ENCODE data around the gene PSMC3.

Gene PSMC3

GRCh38 chr11:47442514-47442913, 16.3 kb upstream of the PSMC3 start:
- no peak for FAIRE-seq

GRCh38 chr11:47441421-47441820, 15.2 kb upstream of the PSMC3 start:
- FAIRE-seq = no peak

DNA sequence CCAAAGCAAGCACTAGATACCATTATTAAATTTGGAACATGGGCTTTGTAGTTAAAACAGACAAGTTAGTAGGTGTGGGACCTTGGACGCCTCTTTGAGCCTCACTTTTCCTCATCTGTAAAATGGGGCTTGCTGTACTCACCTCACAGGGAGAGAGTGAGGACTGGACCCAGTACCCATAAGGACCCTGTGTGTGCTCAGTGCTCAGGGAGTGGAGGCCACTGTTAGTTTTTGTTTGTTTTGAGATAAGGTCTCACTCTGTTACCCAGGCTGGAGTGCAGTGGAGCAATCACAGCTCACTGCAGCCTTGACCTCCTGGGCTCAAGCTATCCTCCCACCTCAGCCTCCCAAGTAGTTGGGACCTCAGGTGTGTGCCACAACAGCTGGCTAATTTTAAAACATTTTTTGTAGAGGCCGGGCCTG, 13.8 kb upstream of the PSMC3 start:
- no peak for FAIRE-seq

GRCh38 chr11:47438721-47439120, 12.5 kb upstream of the PSMC3 start:
- no peak for FAIRE-seq

- no peak for FAIRE-seq
Observed at GRCh38 chr11:47437746-47438418, 11.6 kb upstream of the PSMC3 start.

- no peak for FAIRE-seq
Observed at GRCh38 chr11:47437218-47437745, 11.0 kb upstream of the PSMC3 start.

DNA sequence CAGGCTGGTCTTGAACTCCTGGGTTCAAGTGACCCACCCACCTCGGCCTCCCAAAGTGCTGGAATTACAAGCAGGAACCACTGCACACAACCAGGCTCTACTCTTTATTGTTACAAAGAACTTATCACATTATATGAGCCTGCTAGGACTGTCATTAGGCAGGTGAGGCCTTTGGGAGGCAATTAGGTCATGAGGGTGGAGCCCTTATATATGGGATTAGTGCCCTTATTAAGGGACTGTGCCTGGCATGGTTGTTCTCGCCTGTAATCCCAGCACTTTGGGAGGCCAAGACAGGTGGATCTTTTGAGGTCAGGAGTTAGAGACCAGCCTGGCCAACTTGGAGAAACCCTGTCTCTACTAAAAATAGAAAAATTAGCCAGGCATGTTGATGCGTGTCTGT, 10.5 kb upstream of the PSMC3 start:
- no peak for FAIRE-seq

- FAIRE-seq = no peak
Observed at GRCh38 chr11:47435687-47436086, 9.4 kb upstream of the PSMC3 start.

DNA sequence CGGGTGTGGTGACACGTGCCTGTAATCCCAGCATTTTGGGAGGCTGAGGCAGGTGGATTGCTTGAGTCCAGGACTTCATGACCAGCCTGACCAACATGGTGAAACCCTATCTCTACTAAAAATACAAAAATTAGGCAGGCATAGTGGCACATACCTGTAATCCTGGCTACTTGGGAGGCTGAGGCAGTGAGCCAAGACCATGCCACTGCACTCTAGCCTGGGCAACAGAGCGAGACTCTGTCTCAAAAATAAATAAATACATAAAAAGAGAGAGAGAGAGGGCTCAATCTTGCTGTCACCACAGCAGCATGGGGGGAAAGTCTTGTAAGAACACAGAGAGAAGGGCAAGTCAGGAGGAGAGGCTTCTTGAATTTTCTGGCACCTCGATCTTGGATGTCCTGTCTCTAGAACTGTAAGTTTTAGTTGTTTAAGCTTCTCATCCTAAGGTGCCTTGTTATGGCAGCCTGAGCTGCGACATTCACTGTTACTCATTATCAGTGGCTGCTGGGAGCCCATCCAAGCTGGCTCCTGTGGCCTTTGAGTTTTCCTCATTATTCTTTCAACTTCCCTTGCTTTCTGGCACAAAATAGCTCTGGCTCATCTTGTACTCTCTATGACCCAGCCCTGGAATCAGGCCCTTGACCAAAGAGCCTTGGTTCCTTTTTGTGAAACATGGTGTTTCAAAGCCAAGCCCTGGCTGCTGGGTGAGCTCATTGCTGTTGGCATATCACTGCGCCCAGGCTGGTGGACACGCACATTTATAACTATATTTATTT, 8.0 kb upstream of the PSMC3 start:
- no peak for FAIRE-seq

DNA sequence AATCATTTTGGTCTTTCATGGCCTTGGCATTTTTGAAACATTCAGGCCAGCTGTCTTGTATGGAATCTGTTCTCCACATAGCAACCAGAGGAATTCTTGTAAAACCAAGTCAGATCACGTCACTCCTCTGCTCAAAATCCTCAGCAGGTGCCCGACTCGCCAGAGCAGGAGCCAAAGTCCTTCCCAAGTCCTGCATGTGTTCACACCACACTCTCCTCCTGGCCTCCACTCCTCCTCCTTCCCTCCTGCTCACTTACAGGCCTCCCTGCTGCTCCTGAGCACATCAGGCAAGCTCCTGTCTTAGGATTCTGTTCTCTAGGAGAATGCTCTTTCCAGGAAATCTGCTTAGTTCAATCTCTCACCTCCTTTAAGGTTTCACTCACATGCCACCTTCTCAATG, 6.9 kb upstream of the PSMC3 start:
- FAIRE-seq = no peak

GRCh38 chr11:47431356-47432083, 5.3 kb upstream of the PSMC3 start:
- no peak for FAIRE-seq

DNA sequence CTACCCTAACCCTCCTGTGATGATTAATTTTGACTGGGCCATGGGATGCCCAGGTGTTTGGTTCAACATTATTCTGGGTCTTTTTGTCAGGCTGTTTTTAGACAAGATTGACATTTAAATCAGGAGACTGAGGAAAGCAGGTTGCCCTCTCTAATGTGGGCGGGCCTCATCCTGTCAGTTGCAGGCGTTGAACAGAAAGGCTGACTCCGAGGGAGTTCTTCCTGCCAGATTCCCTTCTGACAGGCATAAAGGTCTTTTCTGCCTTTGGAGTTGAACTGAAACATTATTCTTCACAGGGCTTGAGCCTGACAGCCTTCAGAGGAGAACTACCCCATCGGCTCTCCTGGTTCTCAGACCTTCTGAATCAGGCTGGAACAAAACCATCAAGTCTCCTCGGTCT, 4.3 kb upstream of the PSMC3 start:
- no peak for FAIRE-seq

DNA sequence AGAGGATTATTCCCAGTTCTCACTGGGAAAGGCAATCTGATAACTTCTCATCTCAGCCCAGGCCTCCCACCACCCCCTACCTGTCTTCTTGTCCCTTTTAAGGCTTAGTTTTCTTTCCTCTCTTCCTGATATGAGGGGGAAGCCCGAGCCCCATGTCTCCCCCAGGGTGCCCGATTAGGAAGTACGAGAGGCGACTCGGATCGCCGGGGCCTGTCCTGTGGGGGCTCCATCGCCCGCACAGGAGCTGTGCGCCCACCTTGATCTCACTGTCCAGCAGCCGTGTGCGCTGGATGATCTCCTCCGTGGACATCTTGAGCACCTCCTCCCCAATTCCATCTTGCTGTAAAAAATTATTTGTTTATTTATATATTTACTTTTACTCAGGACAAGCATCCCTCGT, 628 bp downstream of the PSMC3 start:
- no peak for FAIRE-seq

DNA sequence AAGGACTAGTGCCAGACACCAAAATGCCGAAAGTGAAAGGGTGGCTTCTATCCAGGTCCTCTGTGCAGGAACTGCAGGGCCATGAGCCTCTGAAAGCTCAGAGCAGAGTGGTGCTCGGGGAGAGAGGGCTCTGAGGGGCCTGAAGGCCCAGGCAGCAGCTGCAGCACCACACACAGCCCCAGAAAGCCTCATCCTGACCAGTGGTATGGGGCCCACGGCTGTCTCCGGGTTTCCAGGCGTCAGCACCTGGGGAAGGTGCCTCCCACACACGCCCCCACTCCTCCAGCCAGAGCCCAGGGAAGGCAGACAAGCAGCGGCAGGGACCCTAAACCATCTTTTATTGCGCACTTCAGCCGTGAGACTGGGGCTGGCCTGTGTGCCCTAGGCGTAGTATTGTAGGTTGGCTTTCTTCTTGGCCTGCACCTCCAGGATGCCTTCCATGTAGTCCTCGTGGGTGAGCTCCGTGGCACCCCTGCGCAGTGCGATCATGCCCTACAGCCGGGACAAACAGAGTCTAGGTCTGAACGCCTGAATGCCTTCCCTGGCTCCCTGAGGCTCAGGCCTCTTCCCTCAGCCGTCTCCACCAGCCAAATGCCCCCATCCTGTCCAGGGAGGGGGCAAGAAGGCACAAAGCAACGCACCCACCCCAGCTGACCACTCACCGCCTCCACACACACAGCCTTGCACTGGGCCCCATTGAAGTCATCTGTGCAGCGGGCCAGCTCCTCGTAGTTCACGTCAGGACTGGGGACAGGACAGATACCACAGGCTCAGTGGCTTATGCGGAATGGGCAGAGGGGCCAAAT, 7.6 kb downstream of the PSMC3 start:
- FAIRE-seq = no peak

DNA sequence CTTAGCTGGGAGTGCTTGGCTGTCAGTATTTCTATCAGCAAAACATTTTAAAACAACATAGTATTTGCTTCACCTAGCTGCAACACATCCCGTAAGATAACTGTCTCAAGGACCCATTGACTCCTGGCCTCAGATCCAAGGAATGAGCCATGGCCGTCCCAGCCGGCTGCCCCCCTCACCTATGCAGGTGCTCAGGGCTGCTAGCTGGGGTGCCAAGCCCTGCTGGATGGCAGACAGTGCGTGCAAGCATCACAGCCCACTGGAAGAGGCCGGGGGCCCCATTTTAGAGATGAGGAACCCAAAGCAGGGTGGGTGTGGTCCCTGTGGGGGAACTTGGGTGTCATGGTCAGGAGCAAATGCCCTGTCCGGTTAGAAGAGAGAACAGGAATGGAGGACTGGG, 8.5 kb downstream of the PSMC3 start:
- FAIRE-seq = no peak

DNA sequence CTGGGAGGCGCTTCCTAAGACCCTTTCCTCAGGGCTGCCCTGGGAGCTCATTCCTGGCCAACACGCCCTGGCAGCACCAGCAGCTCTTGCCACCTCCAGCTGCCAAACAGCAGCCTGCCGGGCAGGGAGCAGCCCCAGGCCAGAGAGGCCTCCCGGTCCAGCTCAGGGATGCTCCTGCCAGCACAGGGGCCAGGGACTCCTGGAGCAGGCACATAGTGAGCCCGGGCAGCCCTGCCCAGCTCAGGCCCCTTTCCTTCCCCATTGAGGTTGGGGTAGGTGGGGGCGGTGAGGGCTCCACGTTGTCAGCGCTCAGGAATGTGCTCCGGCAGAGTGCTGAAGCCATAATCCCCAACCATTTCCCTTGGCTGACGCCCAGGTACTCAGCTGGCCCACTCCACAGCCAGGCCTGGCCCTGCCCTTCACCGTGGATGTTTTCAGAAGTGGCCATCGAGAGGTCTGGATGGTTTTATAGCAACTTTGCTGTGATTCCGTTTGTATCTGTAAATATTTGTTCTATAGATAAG, 10.2 kb downstream of the PSMC3 start:
- no peak for FAIRE-seq

DNA sequence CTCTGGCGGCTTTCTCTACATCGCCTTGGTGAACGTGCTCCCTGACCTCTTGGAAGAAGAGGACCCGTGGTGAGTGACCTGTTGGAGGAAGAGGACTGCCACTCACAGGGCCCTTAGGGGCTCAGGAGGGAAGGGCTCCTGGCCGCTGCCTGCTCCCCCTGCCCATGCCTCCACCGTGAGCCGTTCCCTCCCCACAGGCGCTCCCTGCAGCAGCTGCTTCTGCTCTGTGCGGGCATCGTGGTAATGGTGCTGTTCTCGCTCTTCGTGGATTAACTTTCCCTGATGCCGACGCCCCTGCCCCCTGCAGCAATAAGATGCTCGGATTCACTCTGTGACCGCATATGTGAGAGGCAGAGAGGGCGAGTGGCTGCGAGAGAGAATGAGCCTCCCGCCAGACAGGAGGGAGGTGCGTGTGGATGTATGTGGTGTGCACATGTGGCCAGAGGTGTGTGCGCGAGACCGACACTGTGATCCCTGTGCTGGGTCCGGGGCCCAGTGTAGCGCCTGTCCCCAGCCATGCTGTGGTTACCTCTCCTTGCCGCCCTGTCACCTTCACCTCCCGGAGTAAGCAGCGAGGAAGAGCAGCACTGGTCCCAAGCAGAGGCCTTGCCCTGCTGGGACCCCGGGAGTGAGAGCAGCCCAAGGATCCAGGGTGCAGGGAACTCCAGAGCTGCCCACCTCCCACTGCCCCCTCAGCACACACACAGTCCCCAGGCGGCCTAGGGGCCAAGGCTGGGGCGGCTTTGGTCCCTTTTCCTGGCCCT, 11.0 kb downstream of the PSMC3 start:
- no peak for FAIRE-seq

DNA sequence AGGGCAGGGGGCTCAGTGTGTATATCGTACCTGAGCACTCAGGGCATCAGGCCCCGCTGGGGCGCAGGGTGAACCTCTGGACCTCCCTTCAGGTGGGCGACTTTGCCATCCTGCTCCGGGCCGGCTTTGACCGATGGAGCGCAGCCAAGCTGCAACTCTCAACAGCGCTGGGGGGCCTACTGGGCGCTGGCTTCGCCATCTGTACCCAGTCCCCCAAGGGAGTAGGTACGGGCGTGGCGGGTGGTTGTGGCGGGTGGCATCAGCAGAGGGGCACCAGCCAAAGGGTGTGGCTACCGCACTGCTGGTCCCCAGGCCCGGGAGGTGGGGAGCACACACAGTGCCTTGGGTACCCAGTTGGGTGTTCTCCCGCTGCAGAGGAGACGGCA, 11.6 kb downstream of the PSMC3 start:
- FAIRE-seq = no peak

- FAIRE-seq = no peak
Observed at GRCh38 chr11:47413908-47414684, 12.1 kb downstream of the PSMC3 start.

DNA sequence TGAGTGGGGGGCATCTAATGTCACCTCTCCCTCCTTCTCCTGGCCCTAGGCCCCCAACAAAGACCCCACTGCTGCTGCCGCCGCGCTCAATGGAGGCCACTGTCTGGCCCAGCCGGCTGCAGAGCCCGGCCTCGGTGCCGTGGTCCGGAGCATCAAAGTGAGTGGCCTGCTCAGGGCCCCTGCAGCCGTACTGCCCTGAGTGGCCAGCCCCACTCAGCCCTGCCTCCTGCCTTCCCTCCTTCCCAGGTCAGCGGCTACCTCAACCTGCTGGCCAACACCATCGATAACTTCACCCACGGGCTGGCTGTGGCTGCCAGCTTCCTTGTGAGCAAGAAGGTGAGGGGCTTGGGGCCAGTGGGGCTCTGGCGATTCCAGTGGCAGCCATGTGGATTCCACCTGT, 12.9 kb downstream of the PSMC3 start:
- no peak for FAIRE-seq
